ENCODE results near the gene ZNF138.

The ZNF138 gene

GRCh38 chr7:64881461-64882287 lies 87.4 kb downstream of the ZNF138 start:
- CTCF ChIA-PET: no interaction called here
- no peak for TF ChIP-seq CTCF (IDR thresholded peaks at IDR 0.05; ENCODE audit: control extremely low read depth, extremely low read depth, low read depth, missing control alignments)
- POLR2A ChIA-PET: no interaction called here
- DNase-seq (ENCODE audit: extremely low spot score): peak; percentile 12

- POLR2A ChIA-PET: no interaction called here
- CTCF ChIA-PET: no interaction called here
- no peak for DNase-seq (ENCODE audit: extremely low spot score)
- no peak for TF ChIP-seq CTCF (IDR thresholded peaks at IDR 0.05; ENCODE audit: control extremely low read depth, extremely low read depth, low read depth, missing control alignments)
Measured at GRCh38 chr7:64882341-64883112, 88.3 kb downstream of the ZNF138 start.
